ENCODE results near the gene PRCC.

The PRCC gene

DNA sequence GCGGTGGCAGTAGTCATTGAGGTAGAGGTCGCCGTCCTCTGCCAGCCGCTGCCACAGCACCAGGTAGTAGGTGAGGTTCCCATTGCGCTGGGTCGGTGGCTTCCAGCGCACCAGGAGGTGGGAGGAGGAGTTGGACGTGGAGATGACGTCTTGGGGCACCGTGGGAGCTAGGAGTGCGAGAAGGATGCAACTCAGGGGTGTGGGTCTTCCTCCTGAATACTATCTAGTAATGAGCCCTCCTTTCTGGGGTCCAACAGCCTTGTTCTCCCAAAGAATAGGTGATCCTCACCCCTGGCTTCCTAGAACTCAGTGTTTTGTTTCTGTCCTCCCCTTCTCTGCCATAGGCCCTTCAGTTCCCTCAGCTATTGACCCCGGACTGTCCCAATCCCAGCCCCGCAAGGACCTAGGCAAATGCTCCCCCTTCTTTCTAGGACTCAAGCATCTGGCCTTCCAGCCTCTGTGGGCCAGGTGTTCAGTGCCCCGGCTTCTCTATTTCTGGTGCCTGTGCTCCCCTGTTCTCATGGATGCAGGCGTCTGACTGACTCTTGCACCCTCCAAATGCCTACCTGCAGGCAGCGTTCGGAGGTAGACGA, 78.7 kb downstream of the PRCC start:
- no peak for DNase-seq

DNA sequence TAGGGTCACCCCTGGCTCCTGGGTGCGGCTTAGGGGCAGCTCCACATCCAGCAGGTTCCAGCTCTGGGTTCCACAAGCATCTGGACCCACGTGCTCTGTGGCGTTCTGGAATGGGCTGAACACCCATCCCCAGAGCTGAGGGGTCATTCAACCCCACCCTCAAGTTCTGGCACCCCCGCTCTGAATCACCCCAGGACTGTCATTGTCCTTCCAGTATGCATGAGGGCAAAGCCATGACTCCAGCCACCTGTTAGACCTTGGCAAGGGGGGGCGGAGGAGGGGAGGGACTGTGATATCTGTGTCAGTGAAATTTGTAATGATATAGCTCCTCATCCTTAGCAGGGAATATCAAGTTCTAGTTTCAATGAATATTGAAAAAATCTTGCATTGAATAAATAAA, 79.3 kb downstream of the PRCC start:
- DNase-seq: no peak

DNA sequence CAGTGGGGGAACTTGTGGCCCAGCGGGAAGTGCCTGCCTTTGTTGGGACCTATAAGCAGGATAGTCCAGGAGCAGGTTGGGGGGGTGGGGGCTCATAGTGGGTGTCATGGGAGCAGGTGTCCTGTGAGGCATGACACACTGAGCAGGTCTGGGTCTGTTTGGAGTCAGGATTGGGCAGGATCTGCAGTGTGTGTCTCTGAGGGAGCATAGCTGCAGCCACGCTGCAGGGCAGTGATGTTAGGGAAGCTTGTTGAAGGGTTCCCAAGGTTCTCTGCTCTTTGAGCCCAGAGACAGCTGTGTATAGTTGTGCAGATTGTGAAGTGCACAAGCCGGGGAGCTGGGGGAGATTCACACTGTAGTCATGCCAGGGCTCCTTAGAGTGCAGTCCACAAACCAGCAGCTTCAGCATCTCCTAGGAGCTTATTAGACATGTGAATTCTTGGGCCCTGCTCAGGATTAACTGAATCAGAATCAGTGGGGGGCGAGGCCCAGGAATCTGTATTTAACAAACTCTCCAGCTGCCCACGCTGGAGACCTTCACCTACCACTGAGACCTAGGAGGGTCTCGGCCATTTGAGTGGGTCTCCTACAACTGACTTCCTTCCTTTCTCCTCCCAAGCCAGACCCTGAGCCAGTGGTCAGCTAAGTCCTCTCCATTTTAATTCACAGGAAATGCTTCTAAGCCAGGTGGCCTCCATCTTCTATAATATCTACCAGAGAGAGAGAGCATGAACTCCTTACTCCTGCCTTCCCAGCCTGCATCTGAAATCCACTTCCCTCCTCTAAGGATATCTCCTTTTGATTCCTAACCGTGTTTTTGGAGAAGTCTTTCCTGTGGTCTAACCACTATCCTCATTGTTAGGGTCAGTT, 80.5 kb downstream of the PRCC start:
- no peak for DNase-seq

DNA sequence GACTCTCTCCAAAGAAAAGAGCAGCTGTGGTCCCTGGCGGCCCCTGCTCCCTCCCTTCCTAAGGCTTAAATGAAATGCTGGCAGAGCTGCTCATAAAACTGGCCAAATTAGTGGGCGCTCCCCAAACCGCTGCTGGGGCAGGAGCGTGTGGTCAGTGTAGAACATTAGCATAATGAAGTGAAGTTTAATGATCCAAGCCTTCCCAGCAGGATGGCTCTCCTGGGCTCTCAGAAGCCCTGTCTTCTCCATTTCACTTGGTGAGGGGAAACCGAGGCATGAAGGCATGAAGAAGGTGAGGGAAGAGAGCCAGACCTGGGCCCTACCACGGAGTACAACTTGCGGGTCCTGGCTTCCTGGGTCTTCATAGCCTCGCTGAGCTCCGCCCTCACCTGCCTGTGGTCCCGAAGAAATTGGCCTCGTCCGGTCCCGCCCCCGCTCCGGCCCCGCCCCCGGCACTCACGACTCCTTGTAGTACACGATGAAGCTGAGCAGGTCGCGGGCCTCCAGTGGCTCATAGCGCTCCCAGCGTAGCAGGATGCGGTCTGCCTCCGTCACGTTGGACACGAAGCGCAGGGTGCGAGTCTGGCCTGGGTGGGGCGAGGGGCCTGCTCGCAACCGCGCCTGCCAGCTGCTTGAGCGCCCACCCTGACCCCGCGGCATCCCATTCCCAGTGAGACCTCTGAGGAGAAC, 81.3 kb downstream of the PRCC start:
- DNase-seq: peak; percentile 25

DNA sequence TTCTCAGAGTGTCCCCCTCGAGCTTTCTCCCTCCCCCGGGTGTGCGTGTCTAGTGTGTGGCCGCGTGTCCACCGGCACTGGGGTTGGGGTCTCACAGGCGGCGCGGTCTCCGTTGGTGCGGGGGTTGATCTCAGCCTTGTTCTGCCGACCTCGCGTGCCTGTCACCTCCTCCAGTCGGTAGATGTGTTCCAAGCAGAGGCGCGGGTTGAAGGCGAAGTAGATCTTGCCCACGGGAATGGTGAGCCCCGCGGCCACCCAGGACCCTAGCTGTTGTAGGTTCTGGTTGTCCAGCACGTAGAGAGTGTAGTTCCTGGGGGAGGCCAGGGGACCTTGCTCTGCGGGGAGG, 81.8 kb downstream of the PRCC start:
- DNase-seq: no peak

Data from activated T-cell treated with anti-CD3 and anti-CD28 coated beads for 4 hours (primary cell).